ENCODE data around the gene KCTD16.

KCTD16 gene

DNA sequence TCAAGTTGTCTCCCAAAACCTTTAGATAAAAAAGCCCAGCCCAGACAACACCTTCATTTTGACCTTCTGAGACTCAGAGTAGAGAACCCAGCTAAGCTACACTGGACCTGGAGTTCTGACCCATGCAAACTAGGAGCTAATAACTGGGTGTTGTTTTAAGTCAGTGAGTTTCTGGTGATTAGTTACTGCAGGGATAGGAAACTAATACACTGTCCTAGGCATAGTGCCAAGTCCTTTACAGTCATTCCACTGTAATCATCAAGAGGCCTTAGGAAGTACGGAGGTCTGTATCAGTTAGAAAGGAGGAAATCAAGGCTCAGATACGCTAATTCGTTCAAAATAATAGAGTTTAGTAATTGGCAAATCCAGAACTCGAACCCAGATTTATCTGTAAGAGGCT lies 197.9 kb downstream of the KCTD16 start:
- ATAC-seq = no peak

DNA sequence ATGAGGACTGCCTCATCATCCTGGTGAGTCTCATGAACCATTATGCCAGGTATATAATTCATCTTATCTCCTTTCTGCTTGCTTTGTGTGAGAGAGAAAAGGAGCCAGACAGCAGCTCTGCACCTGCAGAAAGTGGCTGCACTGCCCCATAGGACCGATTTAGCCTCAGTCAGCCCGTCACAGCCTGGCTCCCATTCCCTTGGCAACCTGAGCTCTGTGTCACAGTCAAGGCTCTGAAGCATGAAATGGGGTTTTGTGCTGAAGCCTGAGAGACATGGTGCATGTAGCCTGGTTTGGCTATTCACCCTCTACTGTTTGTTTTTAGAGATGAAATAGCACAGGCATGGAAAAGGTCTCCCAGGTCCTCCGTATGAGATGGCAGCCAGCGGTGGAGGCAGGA lies 198.3 kb downstream of the KCTD16 start:
- ATAC-seq = no peak
- TF ChIP-seq CSDC2 (CRISPR knock-in tag; IDR thresholded peaks at IDR 0.05) = no peak
- no peak for TF ChIP-seq ARNTL (CRISPR knock-in tag; IDR thresholded peaks at IDR 0.05; ENCODE audit: borderline replicate concordance, low read depth)
- no peak for TF ChIP-seq RARB (CRISPR knock-in tag; IDR thresholded peaks at IDR 0.05)
- no peak for TF ChIP-seq ZFP3 (CRISPR knock-in tag; IDR thresholded peaks at IDR 0.05)
- TF ChIP-seq TCF4 (CRISPR knock-in tag; IDR thresholded peaks at IDR 0.05; ENCODE audit: borderline replicate concordance) = no peak
- TF ChIP-seq ZNF565 (CRISPR knock-in tag; conservative IDR thresholded peaks at IDR 0.05; ENCODE audit: low read depth) = no peak
- no peak for TF ChIP-seq TOX (CRISPR knock-in tag; IDR thresholded peaks at IDR 0.05; ENCODE audit: borderline replicate concordance)

More for the DNA sequence above, 197.9 kb downstream of the KCTD16 start:
- TF ChIP-seq ESRRG (CRISPR knock-in tag; IDR thresholded peaks at IDR 0.05) (no peak), ARNTL (CRISPR knock-in tag; IDR thresholded peaks at IDR 0.05; ENCODE audit: borderline replicate concordance, low read depth) (no peak), PPARA (CRISPR knock-in tag; IDR thresholded peaks at IDR 0.05; ENCODE audit: borderline replicate concordance) (no peak), ZFP30 (CRISPR knock-in tag; IDR thresholded peaks at IDR 0.05) (no peak), RARB (CRISPR knock-in tag; IDR thresholded peaks at IDR 0.05) (no peak), ZC3H10 (CRISPR knock-in tag; IDR thresholded peaks at IDR 0.05) (no peak), OSR1 (CRISPR knock-in tag; IDR thresholded peaks at IDR 0.05) (no peak), BACH2 (CRISPR knock-in tag; IDR thresholded peaks at IDR 0.05; ENCODE audit: borderline replicate concordance) (no peak), TCF4 (CRISPR knock-in tag; IDR thresholded peaks at IDR 0.05; ENCODE audit: borderline replicate concordance) (no peak), GLIS3 (CRISPR knock-in tag; IDR thresholded peaks at IDR 0.05) (no peak), ZNF70 (CRISPR knock-in tag; IDR thresholded peaks at IDR 0.05) (no peak)
- TF ChIP-seq, protein P1, sequence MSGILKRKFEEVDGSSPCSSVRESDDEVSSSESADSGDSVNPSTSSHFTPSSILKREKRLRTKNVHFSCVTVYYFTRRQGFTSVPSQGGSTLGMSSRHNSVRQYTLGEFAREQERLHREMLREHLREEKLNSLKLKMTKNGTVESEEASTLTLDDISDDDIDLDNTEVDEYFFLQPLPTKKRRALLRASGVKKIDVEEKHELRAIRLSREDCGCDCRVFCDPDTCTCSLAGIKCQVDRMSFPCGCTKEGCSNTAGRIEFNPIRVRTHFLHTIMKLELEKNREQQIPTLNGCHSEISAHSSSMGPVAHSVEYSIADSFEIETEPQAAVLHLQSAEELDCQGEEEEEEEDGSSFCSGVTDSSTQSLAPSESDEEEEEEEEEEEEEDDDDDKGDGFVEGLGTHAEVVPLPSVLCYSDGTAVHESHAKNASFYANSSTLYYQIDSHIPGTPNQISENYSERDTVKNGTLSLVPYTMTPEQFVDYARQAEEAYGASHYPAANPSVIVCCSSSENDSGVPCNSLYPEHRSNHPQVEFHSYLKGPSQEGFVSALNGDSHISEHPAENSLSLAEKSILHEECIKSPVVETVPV (CRISPR knock-in tag; IDR thresholded peaks at IDR 0.05) = no peak
- TF ChIP-seq, protein P2, sequence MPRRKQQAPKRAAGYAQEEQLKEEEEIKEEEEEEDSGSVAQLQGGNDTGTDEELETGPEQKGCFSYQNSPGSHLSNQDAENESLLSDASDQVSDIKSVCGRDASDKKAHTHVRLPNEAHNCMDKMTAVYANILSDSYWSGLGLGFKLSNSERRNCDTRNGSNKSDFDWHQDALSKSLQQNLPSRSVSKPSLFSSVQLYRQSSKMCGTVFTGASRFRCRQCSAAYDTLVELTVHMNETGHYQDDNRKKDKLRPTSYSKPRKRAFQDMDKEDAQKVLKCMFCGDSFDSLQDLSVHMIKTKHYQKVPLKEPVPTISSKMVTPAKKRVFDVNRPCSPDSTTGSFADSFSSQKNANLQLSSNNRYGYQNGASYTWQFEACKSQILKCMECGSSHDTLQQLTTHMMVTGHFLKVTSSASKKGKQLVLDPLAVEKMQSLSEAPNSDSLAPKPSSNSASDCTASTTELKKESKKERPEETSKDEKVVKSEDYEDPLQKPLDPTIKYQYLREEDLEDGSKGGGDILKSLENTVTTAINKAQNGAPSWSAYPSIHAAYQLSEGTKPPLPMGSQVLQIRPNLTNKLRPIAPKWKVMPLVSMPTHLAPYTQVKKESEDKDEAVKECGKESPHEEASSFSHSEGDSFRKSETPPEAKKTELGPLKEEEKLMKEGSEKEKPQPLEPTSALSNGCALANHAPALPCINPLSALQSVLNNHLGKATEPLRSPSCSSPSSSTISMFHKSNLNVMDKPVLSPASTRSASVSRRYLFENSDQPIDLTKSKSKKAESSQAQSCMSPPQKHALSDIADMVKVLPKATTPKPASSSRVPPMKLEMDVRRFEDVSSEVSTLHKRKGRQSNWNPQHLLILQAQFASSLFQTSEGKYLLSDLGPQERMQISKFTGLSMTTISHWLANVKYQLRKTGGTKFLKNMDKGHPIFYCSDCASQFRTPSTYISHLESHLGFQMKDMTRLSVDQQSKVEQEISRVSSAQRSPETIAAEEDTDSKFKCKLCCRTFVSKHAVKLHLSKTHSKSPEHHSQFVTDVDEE (CRISPR knock-in tag; IDR thresholded peaks at IDR 0.05) = no peak
- TF ChIP-seq, protein P3, sequence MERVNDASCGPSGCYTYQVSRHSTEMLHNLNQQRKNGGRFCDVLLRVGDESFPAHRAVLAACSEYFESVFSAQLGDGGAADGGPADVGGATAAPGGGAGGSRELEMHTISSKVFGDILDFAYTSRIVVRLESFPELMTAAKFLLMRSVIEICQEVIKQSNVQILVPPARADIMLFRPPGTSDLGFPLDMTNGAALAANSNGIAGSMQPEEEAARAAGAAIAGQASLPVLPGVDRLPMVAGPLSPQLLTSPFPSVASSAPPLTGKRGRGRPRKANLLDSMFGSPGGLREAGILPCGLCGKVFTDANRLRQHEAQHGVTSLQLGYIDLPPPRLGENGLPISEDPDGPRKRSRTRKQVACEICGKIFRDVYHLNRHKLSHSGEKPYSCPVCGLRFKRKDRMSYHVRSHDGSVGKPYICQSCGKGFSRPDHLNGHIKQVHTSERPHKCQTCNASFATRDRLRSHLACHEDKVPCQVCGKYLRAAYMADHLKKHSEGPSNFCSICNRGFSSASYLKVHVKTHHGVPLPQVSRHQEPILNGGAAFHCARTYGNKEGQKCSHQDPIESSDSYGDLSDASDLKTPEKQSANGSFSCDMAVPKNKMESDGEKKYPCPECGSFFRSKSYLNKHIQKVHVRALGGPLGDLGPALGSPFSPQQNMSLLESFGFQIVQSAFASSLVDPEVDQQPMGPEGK (CRISPR knock-in tag; IDR thresholded peaks at IDR 0.05; ENCODE audit: borderline replicate concordance) = no peak

DNA sequence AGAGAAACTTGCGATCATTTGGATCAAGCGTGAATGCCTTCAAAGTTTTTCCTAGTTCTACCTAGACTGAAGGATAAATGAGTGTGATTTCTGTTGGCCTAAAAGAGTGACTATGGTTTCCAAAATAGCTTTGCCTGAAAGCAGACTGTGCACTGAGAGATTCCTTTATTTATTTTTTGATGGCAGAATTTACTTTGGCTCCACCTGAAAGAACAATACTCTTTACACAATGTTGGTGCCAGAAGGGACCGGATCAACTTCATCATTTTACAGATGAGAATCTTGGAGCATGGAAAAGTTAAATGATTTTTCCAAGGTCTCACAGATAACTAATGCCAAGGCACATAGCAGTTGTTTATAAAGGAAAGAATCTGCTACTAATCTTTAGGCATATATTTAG lies 199.6 kb downstream of the KCTD16 start:
- TF ChIP-seq ESRRG (CRISPR knock-in tag; IDR thresholded peaks at IDR 0.05) (no peak), TOX (CRISPR knock-in tag; IDR thresholded peaks at IDR 0.05; ENCODE audit: borderline replicate concordance) (no peak), RARB (CRISPR knock-in tag; IDR thresholded peaks at IDR 0.05) (no peak), SNAI2 (CRISPR knock-in tag; IDR thresholded peaks at IDR 0.05) (no peak), PPARA (CRISPR knock-in tag; IDR thresholded peaks at IDR 0.05; ENCODE audit: borderline replicate concordance) (no peak)
- TF ChIP-seq, protein P2 (CRISPR knock-in tag; IDR thresholded peaks at IDR 0.05) = no peak
- TF ChIP-seq, protein P4, sequence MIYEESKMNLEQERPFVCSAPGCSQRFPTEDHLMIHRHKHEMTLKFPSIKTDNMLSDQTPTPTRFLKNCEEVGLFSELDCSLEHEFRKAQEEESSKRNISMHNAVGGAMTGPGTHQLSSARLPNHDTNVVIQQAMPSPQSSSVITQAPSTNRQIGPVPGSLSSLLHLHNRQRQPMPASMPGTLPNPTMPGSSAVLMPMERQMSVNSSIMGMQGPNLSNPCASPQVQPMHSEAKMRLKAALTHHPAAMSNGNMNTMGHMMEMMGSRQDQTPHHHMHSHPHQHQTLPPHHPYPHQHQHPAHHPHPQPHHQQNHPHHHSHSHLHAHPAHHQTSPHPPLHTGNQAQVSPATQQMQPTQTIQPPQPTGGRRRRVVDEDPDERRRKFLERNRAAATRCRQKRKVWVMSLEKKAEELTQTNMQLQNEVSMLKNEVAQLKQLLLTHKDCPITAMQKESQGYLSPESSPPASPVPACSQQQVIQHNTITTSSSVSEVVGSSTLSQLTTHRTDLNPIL (CRISPR knock-in tag; IDR thresholded peaks at IDR 0.05; ENCODE audit: low read depth) = no peak
- ATAC-seq = no peak
